Left ventricle myocardium inferior (tissue), 1 donor: ENCODE data around the gene OR2L2. TPM values are rescaled to one million over a fixed set of nuclear protein-coding genes. Genes with fewer than 3 reads are reported as not detected.

Experiments used
- DNase-seq: peaks from one replicate; pipeline ENCODE4 v3.0.0-alpha.2; 2020
- H3K27ac ChIP-seq: fragments of 200-600 bp; replicated peaks from 2 replicates; pipeline ENCODE4 v1.8.0; 2021
- H3K27me3 ChIP-seq: fragments of 200-600 bp; 2 replicates; pipeline ENCODE4 v1.8.0; 2021; ENCODE audit warnings: low read depth
- H3K36me3 ChIP-seq: fragments of 200-600 bp; 2 replicates; pipeline ENCODE4 v1.8.0; 2021
- H3K4me1 ChIP-seq: fragments of 200-600 bp; 2 replicates; pipeline ENCODE4 v1.8.0; 2021
- H3K4me3 ChIP-seq: fragments of 200-600 bp; 2 replicates; pipeline ENCODE4 v1.8.0; 2021; ENCODE audit warnings: mild to moderate bottlenecking, moderate library complexity
- H3K9me3 ChIP-seq: fragments of 200-600 bp; replicated peaks from 2 replicates; pipeline ENCODE4 v1.8.0; 2021
- CTCF ChIP-seq: fragments of 200-600 bp; IDR thresholded peaks from 2 replicates; pipeline ENCODE4 v1.8.0; 2021; ENCODE audit warnings: antibody characterized with exemption, mild to moderate bottlenecking, borderline replicate concordance
- intact Hi-C: fragments of 100-400 bp; cut with micrococcal nuclease; formaldehyde crosslinking; loops from one replicate; pipeline ENCODE4 v1.11.0; 2022
- long read RNA-seq: library from polyadenylated mRNA; unstranded; transcript quantifications from one replicate; pipeline ENCODE4 v2.0.0, GENCODE V29; 2021
- total RNA-seq: library from RNA; stranded (reverse); fragmentation: NEBNext Ultra II Directional; extraction: Animal tissue kit (Norgen Biotek cat#: 25700); gene quantifications from one replicate; pipeline ENCODE4 v1.2.1, GENCODE V29; 2021
- donor health status: DM: no; HTN: yes; CAD: no; lungs with severe emphysema.

Gene OR2L2
- total RNA-seq = not detected
- long read RNA-seq = 0 reads

- Histone ChIP-seq H3K27me3 (no peaks in the 10 kb centered on the region), H3K36me3 (no peaks in the 10 kb centered on the region), H3K9me3 (peaks cover 41% of the 10 kb centered on the region), H3K4me1 (no peaks in the 10 kb centered on the region), H3K4me3 (no peak within 1 kb of the TSS), H3K27ac (no peak within 1 kb of the TSS)
- no peak for DNase-seq
- no peak for TF ChIP-seq CTCF
- intact Hi-C loops = no loop called here
Measured at GRCh38 chr1:248029770-248030169, at the start of gene OR2L2. Gene OR2L2 (plus strand): TSS chr1:248030070. CDS start chr1:248038268, 8,198 bp downstream.

GRCh38 chr1:247992986-247993385, 36.9 kb upstream of the OR2L2 start:
- Histone ChIP-seq H3K9me3 (no peaks in the 10 kb centered on the region), H3K36me3 (no peaks in the 10 kb centered on the region), H3K27me3 (no peaks in the 10 kb centered on the region), H3K4me1 (no peaks in the 10 kb centered on the region), H3K4me3 (no peak overlapping the region), H3K27ac (no peak overlapping the region)
- intact Hi-C loops = no loop called here
- no peak for TF ChIP-seq CTCF
- no peak for DNase-seq

- Histone ChIP-seq H3K27ac (no peak overlapping the region), H3K27me3 (no peaks in the 10 kb centered on the region), H3K36me3 (no peaks in the 10 kb centered on the region), H3K4me1 (no peaks in the 10 kb centered on the region), H3K9me3 (no peaks in the 10 kb centered on the region), H3K4me3 (no peak overlapping the region)
- TF ChIP-seq CTCF = no peak
- intact Hi-C loops = no loop called here
- DNase-seq = no peak
Measured at GRCh38 chr1:247998811-247999210, 31.1 kb upstream of the OR2L2 start.

- Histone ChIP-seq H3K36me3 (no peaks in the 10 kb centered on the region), H3K9me3 (peaks cover 3% of the 10 kb centered on the region), H3K4me1 (no peaks in the 10 kb centered on the region), H3K4me3 (no peak overlapping the region), H3K27ac (no peak overlapping the region), H3K27me3 (no peaks in the 10 kb centered on the region)
- intact Hi-C loops = no loop called here
- no peak for DNase-seq
- no peak for TF ChIP-seq CTCF
Measured at GRCh38 chr1:248000169-248000568, 29.7 kb upstream of the OR2L2 start.

GRCh38 chr1:248007778-248008177, 22.1 kb upstream of the OR2L2 start:
- intact Hi-C loops = no loop called here
- H3K27me3 ChIP-seq = no peaks in the 10 kb centered on the region
- no peaks in the 10 kb centered on the region for H3K36me3 ChIP-seq
- no peak for TF ChIP-seq CTCF
- H3K4me1 ChIP-seq = no peaks in the 10 kb centered on the region
- H3K4me3 ChIP-seq = no peak overlapping the region
- H3K27ac ChIP-seq = no peak overlapping the region
- H3K9me3 ChIP-seq = peaks cover 54% of the 10 kb centered on the region
- DNase-seq = no peak

- intact Hi-C loops = no loop called here
- TF ChIP-seq CTCF = no peak
- Histone ChIP-seq H3K9me3 (peaks cover 54% of the 10 kb centered on the region), H3K27ac (no peak overlapping the region), H3K27me3 (no peaks in the 10 kb centered on the region), H3K4me3 (no peak overlapping the region), H3K36me3 (no peaks in the 10 kb centered on the region), H3K4me1 (no peaks in the 10 kb centered on the region)
- no peak for DNase-seq
Measured at GRCh38 chr1:248009681-248010080, 20.2 kb upstream of the OR2L2 start.
